Stimulated activated CD8-positive, alpha-beta memory T cell treated with anti-CD3 and anti-CD28 coated beads, Interleukin-15, amount 100 ng/mL, for 1 hour (primary cell): ENCODE measurements around the gene CENPU.
A peak's percentile ranks its signal among the peaks of the same experiment; 100 is the strongest.
"Not testable (repeated sequence)": the region's sequence is repeated elsewhere in the genome, so short reads cannot be mapped to it uniquely, and the experiment has no call there.

Source experiments
- DNase-seq: peaks from one replicate; pipeline ENCODE4 v3.0.0-alpha.2; 2020; ENCODE audit warnings: low read depth

CENPU gene

DNA sequence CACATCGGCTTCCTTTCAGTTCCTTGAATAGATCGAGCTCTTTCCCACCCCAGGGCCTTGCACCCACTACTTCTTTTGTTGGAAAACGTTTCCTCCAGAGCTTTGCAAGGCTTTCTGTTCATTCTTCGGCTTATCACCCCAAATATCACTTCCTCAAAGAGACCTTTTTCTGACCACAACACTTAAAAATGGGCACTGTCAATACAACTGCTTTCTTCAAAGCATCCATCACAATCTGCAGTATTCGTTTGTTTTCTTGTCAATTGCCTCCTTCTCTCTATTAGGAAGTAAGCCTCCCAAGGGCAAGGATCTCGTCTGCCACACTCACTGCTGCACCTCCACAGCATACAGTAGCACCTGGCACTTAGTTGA, 17.7 kb upstream of the CENPU start:
- DNase-seq, result no peak

DNA sequence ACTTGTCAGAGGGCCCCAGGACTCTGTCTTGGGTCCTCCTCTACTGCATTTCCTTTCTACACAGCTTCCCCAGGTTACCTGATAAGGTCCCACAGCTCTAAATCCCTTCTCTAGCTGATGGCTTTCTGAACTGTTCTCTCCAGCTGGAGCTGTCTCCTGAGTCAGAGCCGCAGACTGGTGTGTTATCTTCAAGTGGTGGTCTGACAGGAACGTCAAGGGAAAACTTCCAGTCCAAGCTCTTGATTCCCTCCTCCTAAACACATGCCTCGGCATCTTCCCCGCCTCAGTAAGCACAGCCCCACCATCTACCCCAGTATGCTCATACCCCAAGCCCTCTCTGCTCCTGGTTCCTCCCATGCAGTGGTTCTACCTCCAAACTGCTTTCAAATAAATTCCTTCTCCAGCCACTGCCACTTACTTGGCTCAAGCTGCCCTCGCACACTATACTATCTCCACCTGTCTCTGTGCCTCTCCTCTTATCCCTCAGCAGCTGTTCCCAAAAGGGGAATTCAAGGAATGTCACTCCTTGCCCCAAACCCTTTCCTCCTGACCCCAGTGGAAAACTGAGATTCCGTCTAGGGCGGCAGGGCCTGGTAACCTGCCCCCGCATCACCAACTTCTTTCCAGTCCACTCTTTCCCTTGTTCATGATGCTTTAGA, 17.2 kb upstream of the CENPU start:
- no peak for DNase-seq

DNA sequence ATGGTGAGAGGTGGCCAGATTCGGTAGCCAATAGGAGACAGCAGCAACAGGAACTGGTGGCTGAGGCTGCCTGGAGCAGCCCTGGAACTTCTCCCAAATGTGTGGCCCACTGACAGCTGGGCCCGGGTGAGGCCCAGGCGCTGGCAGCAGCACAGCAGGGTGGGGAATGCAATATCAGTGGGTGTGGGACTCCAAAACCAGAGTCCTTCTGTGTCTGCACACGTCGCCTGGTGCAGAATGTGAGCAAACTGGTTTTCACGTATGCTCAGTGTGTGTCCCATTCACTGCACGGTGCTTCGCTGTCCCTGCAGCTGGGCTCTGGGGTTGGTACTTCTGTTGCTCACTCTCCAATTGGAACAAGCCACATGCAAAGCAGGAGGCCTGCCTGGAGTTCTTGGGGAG, 14.4 kb upstream of the CENPU start:
- DNase-seq, result no peak

DNA sequence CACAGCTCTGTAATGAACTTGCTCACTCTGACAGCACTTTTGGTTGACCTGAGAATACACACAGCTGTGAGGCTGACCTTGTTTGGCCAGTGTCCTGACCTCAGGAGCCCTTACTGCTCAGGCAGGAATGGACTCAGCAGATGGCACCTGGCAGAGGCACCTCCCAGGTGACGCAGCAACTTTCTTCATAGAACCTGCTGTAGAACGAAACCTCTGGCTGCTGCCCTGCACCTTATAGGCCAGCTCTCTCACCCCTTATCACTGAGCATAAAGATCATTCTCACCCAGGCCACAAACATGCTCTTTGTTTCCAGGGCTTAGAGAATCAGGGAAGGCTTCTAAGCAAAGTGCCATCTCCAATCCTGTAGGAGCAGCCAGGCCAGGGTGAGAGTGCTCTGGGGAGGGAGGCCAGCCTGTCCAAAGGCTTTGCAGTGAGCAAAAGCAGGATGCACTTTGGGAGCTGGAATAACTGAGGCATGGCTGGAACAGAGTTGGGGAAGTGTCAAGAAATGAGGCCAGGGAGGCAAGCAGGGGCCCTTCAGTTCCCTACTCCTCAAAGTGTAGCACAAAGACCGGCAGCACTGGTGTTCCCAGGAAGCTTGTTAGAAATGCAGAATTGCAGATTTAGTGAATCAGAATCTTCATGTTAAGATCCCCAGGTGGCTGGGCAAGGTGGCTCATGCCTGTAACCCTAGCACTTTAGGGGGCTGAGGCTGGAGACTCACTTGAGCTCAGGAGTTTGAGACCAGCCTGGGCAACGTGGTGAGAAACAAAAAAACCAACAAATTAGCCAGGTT, 13.3 kb upstream of the CENPU start:
- DNase-seq, result no peak

DNA sequence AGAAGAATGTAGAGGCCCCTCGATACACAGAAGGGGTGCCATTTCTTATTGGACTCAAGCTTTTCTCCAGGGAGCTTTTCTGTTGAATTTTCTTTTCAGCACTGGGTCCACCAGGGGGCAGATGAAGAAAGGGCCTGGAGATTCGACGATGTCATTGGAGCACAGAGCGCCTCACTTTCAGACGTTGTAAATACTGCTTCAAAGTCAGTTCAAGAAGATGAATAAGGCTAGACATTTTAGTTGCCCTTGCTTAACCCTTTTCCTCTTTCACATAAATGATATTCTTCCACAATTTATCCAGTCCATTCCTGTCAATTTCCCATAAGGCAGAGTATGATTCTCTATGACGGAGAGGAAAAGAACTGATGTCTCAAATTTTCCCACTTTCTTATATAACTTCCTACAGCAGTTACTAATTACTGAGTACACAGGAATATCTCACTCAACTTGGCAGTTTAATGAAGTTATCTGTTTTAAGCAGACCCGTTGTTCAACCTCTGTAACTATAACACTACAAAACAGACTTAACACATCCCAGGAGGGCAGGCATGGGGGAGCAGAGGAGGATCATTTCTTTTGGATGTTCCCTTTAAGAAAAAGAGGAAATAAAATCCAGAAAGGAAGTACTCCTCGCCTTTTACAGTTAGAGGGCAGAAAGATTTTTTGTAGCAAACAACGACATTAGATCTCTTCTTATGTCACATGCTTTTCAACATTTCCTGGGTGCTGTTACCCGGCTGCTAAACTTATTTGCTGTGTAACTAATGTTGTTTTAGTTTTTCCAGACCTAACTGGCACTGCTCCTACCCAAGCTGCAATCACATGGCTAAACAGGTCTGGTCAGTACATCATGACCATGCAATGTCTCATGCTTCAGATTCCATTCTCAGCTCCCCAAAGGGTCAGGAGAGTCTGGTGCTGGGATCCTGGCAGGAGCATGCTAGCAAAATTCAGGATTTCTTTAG, 12.2 kb upstream of the CENPU start:
- DNase-seq, result peak; percentile 58

DNA sequence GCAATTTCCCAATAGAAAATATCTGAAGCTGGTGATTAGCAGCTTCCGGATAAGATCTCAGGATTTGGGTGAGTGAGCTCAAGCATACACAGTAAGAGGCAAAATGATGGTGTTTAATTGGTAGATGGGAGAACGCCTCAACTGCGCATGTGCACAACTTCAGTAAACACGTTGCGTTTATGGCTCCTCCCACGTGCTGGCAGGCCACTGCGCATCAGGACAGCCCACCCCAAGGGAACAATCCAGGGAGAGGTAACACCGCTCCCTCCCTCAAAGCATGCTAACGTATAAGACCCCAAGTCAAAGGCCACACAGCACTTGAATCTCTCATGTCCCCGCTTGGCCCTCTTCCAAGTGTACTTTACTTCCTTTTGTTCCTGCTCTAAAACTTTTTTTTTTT, 10.3 kb upstream of the CENPU start:
- DNase-seq, result no peak

DNA sequence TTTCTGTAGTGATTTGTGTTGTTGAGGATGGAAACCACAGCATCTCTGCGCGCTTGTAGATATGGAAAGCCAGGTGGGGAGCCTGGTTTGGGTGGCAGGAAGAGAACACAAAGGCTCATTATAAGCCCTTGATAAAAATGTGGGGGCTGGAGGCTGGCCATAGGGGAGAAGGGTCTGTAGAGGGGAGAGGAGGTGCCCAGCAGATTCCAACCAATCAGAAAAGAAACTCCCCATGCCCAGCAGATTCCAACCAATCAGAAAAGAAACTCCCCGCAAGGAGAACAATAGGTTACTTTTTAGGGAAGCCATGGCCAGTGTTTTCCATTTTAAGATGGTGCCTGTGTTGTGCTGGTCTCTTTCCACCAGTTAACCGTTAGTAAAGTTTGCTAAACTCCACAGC, 9.8 kb upstream of the CENPU start:
- DNase-seq, result no peak

DNA sequence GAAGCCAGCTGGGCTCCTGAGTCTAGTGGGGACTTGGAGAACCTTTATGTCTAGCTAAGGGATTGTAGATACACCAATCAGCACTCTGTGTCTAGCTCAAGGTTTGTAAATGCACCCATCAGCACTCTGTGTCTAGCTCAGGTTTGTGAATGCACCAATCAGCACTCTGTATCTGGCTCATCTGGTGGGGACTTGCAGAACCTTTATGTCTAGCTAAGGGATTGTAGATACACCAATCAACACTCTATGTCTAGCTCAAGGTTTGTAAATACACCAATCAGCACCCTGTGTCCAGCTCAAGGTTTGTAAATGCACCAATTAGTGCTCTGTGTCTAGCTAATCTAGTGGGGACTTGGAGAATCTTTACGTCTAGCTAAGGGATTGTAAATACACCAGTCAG, 7.8 kb upstream of the CENPU start:
- DNase-seq, result not testable (repeated sequence)

DNA sequence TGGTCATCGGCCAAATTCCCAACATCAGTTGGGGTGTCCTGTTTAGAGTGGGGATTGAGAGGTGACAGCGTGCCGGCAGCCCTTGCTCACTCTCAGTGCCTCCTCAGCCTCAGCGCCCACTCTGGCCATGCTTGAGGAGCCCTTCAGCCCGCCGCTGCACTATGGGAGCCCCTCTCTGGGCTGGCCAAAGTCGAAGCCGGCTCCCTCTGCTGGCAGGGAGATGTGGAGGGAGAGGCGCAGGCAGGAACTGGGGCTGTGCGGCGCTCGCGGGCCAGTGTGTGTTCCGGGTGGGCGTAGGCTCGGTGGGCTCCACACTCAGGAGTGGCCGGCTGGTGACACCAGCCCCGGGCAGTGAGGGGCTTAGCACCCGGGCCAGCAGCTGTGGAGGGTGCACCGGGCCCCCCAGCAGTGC, 7.1 kb upstream of the CENPU start:
- no peak for DNase-seq

DNA sequence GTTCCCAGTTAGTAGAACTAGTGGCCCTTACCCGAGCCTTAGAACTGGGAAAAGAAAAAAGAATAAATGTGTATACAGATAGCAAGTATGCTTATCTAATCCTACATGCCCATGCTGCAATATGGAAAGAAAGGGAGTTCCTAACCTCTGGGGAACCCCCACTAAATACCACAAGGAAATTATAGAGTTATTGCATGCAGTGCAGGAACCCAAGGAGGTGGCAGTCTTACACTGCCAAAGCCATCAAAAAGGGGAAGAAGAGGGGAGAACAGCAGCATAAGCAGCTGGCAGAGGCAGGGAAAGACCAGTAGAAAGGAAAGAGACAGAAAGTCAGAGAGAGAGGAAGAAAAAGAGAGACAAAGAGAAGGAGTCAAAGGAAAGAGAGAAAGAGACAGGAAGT, 5.7 kb upstream of the CENPU start:
- not testable (repeated sequence) for DNase-seq

DNA sequence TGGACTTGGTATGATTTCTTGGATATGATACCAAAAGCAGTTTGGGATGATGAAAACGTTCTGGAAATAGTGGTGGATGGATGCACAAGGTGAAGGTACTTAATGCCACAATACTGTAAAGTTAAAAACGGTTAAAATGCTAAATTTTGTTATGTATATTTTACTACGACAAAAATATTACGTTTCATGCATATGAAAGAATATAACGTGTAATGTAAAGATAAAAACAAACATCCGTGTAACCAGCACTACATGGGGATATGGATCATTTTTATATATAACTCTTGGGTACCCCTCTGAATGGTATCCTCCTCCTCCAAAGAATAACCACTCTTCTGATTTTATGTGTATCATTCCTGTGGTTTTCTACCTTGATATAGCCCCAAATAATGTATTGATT, 862 bp upstream of the CENPU start:
- DNase-seq, result no peak

DNA sequence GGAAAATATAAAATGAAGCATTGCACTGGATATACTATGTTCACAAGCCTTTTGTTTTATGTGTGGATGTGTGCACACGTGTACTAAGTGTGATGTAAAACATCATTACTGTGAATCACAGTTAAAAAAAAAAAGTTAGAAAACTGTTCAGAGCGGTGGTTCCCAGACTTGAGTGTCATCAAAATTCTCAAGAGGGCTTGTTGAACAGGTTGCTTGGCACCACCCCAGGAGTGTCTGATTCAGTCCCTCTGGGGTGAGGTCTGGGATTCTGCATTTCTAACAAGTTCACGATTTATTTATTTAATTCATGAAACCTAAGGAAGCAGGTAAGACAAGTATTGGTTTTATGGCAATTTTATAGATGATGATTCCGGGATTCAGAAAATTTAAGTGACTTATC, 1.8 kb downstream of the CENPU start:
- DNase-seq, result no peak

DNA sequence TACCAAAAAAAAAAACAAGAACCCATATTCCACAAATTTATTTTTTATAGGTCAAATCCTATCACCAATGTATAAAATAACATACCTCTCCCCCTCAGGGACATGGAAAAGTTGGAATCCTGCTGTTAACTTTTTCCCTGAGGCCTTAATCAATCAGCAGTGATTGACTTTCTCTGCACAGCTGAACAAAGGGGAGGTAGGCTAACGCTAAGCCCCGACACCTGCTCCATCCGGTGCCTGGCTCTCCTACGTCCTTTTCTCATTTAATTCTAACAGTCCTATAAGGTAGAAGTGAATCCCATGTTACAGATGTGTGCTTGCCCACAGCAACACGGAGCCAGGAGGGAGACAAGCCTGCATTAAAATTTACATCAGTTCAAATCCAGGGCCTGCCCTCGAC, 2.8 kb downstream of the CENPU start:
- no peak for DNase-seq

DNA sequence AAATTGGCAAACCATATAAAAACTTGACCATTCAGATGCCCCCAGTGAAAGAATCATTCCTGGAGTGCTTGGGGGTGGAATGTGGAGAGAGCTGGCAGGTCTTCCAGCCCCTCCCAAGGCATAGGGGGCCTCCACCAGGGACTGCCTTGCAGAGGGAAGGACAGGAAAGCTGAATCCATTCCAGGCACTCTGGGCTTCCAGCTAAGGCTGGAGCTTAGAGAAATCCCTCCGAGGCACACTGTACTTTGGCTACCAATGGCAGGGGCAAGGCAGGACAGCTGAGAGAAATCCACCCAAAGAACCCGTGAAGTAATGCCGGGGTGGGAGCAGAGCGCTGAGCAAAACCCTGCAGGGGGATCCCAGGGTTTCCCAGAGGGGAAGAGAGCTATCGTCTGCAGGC, 4.0 kb downstream of the CENPU start:
- DNase-seq, result no peak

DNA sequence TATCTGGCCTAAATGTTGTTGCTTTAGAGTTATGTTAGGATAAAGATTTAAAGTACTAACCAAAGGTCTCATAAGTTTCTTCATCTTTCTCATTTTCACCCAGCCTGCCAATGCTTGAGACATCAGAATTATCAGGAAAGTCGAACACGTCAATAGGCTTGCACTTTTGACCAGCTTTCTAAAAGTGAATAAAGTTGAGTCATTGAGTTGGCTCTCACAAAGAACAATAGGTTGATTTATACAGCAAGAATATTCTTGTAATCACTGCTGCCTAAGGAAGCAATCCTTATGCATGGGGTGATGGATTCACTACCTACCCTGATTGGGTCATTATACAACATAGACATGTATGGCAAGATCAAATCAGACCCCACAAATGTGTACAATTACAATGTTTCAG, 5.0 kb downstream of the CENPU start:
- no peak for DNase-seq

DNA sequence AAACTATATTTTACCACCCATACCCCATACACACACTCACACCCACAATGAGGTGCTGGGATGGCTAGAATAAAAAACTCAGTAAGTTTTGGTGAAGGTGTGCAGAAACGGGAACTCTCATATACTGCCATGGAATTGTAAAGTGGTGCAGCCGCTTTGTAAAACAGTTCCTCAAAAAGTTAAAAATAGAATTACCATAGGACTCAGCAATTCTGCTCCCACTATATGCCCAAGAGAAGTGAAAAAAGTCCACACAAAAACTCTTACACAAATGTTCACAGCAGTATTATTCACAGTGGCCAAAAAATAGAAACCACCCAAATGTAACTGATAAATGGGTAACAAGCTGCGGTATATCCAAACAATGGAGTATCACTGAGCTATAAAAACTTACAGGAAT, 6.5 kb downstream of the CENPU start:
- DNase-seq, result no peak

DNA sequence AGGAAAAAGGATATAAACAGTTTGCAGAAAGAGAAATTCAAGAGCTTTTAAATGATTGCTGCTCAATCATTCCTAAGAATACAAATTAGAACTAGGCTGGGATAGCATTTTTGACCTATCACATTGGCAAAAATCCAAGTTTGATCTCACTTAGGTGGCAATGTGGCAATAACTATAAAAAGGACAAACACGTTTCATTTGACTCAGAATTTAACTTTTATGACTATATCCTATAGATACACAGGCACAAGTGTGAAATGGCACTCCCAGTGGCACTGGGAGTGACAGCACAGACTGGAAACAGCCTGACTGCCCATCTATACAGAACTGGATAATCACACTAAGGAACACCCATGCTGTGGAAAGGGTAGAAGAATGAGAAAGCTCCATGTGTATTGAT, 11.1 kb downstream of the CENPU start:
- no peak for DNase-seq

DNA sequence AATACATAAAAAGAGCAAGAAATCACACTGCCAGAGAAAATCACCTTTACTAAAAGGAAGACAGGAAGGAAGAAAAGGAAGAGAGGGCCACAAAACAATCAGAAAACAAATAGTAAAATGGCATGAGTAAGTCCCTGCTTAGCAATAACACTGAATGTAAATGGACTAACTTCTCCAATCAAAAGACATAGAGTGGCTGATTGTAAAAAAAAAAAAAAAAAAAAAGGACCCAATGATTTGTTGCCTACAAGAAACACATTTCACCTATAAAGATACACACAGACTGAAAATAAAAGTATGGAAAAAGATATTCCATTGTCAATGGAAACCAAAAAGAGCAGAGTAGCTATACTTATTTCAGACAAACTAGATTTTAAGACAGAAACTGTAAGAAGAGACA, 12.6 kb downstream of the CENPU start:
- DNase-seq, result no peak

DNA sequence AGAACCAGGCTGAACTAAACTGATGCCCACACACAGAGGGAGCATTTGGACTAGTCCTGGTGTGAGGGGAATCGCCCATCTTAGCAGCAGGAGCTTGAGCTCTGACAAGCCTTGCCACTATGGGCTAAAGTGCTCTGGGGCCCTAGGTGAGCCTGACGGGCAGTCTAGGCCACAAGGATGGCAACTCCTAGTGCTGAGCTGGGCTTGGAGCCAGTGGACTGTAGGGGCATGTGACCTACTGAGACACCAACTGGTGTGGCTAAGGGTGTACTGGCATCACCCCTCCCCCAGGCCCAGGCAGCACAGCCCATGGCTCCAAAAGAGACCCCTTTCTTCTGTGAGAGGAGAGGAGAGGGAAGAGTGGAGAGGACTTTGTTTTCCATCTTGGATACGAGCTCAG, 14.5 kb downstream of the CENPU start:
- DNase-seq, result no peak

DNA sequence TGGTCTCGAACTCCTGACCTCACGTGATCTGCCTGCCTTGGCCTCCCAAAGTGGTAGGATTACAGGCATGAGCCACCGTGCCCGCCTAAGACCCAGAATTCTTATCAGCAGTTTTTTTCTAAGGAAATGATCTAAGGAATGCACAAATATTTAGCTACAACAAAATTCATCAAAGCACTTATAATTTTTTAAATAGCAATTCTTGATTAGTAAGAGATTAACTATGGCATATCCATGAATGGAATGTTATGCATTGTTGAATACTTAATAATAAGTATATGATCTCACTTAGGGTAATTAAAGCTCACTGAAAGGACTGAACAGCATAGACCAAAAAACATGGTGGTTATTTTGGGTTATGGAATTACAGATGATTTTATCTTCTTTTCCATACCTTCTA, 18.4 kb downstream of the CENPU start:
- no peak for DNase-seq

DNA sequence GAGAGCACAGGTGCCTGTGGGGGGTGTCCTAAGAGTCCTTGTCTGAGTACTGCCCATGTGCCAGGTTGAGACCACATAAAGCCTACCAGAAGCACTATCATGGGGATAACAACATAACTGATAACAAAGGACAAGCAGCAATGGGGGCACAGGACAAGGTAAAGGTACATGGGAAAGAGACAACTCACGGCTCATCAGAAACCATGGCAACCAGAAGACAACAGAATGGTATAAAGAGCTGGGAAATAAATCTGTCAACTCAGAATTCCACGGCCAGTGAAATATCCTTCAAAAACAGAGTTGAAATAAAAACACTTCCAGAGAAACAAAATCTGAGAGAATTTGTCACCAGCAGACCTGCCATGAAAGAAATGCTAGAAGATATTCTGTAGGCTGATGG, 20.0 kb downstream of the CENPU start:
- no peak for DNase-seq

DNA sequence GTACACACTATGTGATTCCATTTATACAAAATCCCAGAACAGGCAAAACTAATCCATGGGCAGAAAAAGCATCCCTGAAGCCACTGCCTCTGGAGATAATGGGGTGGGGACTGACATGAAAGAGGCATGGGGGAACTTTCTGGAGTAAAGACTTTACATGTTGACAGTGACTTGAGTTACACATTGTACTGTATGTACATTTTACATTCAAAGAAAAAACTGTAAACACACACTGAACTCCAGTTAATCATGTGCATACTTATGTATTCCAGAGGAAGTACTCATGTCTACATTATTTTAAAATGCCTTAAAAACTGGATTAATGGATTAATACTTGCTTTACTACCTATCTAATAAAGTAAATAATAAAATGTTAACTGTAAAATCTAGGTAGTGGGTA, 21.6 kb downstream of the CENPU start:
- no peak for DNase-seq

DNA sequence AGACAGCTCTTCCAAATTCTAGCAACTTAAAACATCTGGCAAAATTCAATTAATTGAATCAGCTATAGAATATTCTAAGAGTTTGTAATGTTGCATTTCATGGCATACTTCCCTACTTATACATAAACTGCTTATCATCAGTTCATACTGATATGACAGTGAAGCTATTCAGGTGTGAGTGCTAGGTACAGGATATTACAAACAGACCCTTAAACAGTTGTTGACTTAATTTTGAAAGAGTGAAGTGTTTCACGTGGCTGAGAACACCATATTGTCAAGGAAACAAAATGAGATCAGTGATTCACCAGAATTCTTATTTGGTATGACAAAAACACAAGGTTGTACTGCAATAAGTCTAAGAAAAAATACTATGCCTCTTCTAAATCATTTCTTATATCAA, 27.4 kb downstream of the CENPU start:
- DNase-seq, result no peak
